ENCODE data around the gene HSPB9.

HSPB9 gene

DNA sequence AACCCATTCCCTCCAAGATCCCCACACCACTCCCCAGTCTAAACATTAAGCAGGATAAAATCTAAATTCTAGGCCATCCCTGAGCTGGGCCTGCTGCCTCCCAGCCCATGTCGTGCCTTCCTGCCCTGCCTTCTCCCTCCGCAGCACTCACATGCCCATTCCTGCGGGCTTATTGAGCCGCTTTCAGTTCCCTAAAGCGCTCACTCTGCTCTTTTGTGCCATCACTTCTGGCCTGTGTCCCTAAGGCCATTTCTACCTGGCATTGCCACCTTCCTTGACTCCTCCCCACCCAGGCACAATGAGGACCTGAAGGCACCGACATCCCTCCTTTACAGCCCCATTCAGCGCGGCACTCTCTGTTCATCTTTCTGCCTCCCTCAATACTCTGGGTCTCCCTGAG, 45.2 kb downstream of the HSPB9 start:
- Histone ChIP-seq H3K4me2 (ENCODE audit: low read depth, low read length, poor library complexity, severe bottlenecking) (no peak overlapping the region), H3K27me3 (ENCODE audit: low read length) (no peaks in the 10 kb centered on the region), H4K20me1 (ENCODE audit: low read depth, low read length) (no peaks in the 10 kb centered on the region), H3F3A (ENCODE audit: insufficient read depth) (no peaks in the 10 kb centered on the region), H3K79me2 (ENCODE audit: insufficient read depth, low read length) (no peaks in the 10 kb centered on the region), H2AFZ (ENCODE audit: low read depth, low read length, severe bottlenecking) (no peak overlapping the region), H3K9me3 (ENCODE audit: insufficient read depth, low read length) (no peaks in the 10 kb centered on the region), H3K9ac (ENCODE audit: low read length) (no peak overlapping the region), H3K4me3 (ENCODE audit: insufficient read depth, low read length, poor library complexity, severe bottlenecking) (no peak overlapping the region), H3K36me3 (ENCODE audit: low read length) (no peaks in the 10 kb centered on the region), H3K27ac (ENCODE audit: low read depth, low read length) (no peak overlapping the region), H3K9me2 (replicated peaks; ENCODE audit: insufficient read depth, low read length) (no peaks in the 10 kb centered on the region)
- no peak for TF ChIP-seq EZH2phosphoT487 (conservative IDR thresholded peaks at IDR 0.05; ENCODE audit: low read length)
- TF ChIP-seq, protein P1, sequence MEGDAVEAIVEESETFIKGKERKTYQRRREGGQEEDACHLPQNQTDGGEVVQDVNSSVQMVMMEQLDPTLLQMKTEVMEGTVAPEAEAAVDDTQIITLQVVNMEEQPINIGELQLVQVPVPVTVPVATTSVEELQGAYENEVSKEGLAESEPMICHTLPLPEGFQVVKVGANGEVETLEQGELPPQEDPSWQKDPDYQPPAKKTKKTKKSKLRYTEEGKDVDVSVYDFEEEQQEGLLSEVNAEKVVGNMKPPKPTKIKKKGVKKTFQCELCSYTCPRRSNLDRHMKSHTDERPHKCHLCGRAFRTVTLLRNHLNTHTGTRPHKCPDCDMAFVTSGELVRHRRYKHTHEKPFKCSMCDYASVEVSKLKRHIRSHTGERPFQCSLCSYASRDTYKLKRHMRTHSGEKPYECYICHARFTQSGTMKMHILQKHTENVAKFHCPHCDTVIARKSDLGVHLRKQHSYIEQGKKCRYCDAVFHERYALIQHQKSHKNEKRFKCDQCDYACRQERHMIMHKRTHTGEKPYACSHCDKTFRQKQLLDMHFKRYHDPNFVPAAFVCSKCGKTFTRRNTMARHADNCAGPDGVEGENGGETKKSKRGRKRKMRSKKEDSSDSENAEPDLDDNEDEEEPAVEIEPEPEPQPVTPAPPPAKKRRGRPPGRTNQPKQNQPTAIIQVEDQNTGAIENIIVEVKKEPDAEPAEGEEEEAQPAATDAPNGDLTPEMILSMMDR (IDR thresholded peaks at IDR 0.05; ENCODE audit: insufficient read depth, low read length, poor library complexity, severe bottlenecking): no peak

DNA sequence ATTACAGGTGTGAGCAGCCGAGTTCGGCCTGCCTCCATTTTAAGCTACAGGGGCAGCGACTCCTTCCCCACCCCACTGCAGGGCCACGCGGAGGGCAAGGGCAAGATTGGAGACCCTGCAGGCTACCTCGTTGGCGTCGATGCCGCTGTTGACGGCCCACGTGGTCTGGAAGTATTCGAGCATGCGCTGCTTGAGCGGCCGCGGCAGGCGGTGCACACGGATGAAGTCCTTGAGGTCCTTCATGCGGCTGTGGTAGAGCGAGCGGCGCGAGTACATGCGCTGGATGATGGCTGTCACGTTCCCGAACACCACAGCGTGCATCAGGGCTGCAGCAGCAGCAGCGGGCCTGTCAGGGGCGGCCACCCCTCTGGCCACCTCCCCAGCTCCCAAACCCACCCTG, 46.7 kb downstream of the HSPB9 start:
- H3K9me3 ChIP-seq (ENCODE audit: insufficient read depth, low read length): no peaks in the 10 kb centered on the region
- TF ChIP-seq, protein P1 (IDR thresholded peaks at IDR 0.05; ENCODE audit: insufficient read depth, low read length, poor library complexity, severe bottlenecking): no peak
- TF ChIP-seq EZH2phosphoT487 (conservative IDR thresholded peaks at IDR 0.05; ENCODE audit: low read length): no peak
- no peak overlapping the region for H3K4me3 ChIP-seq (ENCODE audit: insufficient read depth, low read length, poor library complexity, severe bottlenecking)
- H3K27ac ChIP-seq (ENCODE audit: low read depth, low read length): no peak overlapping the region
- no peaks in the 10 kb centered on the region for H3F3A ChIP-seq (ENCODE audit: insufficient read depth)
- H3K9me2 ChIP-seq (replicated peaks; ENCODE audit: insufficient read depth, low read length): no peaks in the 10 kb centered on the region
- no peak overlapping the region for H2AFZ ChIP-seq (ENCODE audit: low read depth, low read length, severe bottlenecking)
- H3K4me2 ChIP-seq (ENCODE audit: low read depth, low read length, poor library complexity, severe bottlenecking): no peak overlapping the region
- H3K79me2 ChIP-seq (ENCODE audit: insufficient read depth, low read length): no peaks in the 10 kb centered on the region
- H4K20me1 ChIP-seq (ENCODE audit: low read depth, low read length): no peaks in the 10 kb centered on the region
- H3K27me3 ChIP-seq (ENCODE audit: low read length): no peaks in the 10 kb centered on the region
- no peak overlapping the region for H3K9ac ChIP-seq (ENCODE audit: low read length)
- H3K36me3 ChIP-seq (ENCODE audit: low read length): no peaks in the 10 kb centered on the region

DNA sequence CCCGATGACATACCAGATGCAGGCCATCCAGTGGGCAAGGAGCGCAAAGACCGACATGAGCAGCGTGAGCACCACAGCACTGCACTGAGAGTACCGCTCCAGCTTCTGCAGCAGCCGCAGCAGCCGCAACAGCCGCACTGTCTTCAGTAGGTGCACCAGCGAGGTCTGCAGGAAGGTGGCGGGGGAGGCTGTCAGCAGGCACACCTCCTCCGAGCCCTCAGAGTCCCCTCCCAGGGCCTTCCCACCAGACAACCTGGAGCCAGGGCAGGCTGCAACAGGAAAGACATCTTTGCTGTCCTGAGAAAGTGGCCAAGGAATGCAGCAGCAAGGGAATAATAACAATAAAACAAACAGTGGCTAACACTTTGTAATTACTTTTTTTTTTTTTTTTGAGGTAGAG, 49.2 kb downstream of the HSPB9 start:
- no peak overlapping the region for H2AFZ ChIP-seq (ENCODE audit: low read depth, low read length, severe bottlenecking)
- no peak for TF ChIP-seq EZH2phosphoT487 (conservative IDR thresholded peaks at IDR 0.05; ENCODE audit: low read length)
- TF ChIP-seq, protein P1 (IDR thresholded peaks at IDR 0.05; ENCODE audit: insufficient read depth, low read length, poor library complexity, severe bottlenecking): no peak
- H3K36me3 ChIP-seq (ENCODE audit: low read length): no peaks in the 10 kb centered on the region
- no peak overlapping the region for H3K27ac ChIP-seq (ENCODE audit: low read depth, low read length)
- no peaks in the 10 kb centered on the region for H4K20me1 ChIP-seq (ENCODE audit: low read depth, low read length)
- no peaks in the 10 kb centered on the region for H3K9me2 ChIP-seq (replicated peaks; ENCODE audit: insufficient read depth, low read length)
- H3K27me3 ChIP-seq (ENCODE audit: low read length): no peaks in the 10 kb centered on the region
- H3K4me3 ChIP-seq (ENCODE audit: insufficient read depth, low read length, poor library complexity, severe bottlenecking): no peak overlapping the region
- H3K9me3 ChIP-seq (ENCODE audit: insufficient read depth, low read length): no peaks in the 10 kb centered on the region
- H3K79me2 ChIP-seq (ENCODE audit: insufficient read depth, low read length): no peaks in the 10 kb centered on the region
- H3F3A ChIP-seq (ENCODE audit: insufficient read depth): no peaks in the 10 kb centered on the region
- H3K4me2 ChIP-seq (ENCODE audit: low read depth, low read length, poor library complexity, severe bottlenecking): no peak overlapping the region
- no peak overlapping the region for H3K9ac ChIP-seq (ENCODE audit: low read length)

Data from SU-DHL-6 (cell line).